ENCODE data around the gene FHIT. TPM values are rescaled to one million over a fixed set of nuclear protein-coding genes. Genes with fewer than 3 reads are reported as not detected.

FHIT gene
- total RNA-seq, 4 donors from 2014 or later: 4.4 to 10.6 (median 8.4) TPM

DNA sequence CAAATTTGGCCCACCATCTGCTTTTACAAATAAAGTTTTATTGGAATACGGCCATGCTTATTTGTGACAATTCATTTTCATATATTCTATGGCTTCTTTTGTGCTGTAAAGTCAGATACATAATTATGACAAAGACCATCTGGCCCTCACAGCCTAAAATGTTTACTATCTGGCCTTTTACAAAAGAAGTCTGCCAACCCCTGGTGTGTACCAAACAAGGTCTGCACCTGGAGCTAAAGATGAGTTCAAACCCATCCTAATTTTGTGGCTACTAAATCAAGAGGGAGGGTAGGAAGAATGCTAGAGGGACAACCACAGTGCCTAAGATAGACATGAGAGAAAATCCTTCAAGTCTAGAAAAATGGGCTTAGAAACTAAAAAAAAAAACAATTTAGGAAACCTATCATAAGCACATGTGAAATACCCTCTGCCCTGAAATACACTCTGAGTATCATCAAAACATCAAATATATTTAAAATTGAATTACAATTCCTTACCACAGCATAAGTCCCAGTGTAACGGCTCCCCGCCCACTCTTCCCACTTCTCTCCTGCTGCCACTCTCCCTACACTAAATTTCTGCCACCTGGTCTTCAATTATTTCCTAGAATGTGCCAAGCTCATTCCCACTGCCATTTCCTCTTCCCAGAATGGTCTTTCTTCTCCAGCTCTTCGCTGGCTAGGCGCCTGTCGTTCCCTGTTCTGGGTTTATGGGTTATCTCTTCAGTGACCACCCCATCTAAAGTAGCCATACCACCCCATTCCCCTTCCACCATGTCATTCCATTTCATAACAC, 1250.7 kb downstream of the FHIT start:
- TF ChIP-seq, protein P1, sequence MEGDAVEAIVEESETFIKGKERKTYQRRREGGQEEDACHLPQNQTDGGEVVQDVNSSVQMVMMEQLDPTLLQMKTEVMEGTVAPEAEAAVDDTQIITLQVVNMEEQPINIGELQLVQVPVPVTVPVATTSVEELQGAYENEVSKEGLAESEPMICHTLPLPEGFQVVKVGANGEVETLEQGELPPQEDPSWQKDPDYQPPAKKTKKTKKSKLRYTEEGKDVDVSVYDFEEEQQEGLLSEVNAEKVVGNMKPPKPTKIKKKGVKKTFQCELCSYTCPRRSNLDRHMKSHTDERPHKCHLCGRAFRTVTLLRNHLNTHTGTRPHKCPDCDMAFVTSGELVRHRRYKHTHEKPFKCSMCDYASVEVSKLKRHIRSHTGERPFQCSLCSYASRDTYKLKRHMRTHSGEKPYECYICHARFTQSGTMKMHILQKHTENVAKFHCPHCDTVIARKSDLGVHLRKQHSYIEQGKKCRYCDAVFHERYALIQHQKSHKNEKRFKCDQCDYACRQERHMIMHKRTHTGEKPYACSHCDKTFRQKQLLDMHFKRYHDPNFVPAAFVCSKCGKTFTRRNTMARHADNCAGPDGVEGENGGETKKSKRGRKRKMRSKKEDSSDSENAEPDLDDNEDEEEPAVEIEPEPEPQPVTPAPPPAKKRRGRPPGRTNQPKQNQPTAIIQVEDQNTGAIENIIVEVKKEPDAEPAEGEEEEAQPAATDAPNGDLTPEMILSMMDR (IDR thresholded peaks at IDR 0.05; ENCODE audit: low read depth): no peak

- TF ChIP-seq, protein P1 (IDR thresholded peaks at IDR 0.05; ENCODE audit: low read depth): no peak
These were observed 1253.2 kb downstream of the FHIT start for GRCh38 chr3:59998058-59998457.

DNA sequence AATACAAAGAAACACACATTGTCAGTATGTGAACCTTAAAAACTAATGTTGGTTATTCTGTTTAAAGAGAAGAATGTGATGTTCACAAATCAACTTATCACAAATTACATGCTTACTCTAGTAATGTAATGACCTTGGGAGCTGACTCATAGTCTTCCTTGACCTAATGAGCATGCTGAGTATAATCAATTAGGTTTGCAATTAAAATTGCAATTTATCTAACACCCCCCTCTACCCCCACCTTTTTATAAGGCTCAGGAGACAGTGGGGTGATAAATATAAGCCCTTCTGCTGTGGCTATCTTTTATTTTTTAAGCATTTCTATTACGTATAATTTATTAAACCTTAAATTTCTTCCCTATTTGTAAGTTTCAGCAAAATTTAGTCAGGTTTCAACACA, 1253.7 kb downstream of the FHIT start:
- TF ChIP-seq, protein P1 (IDR thresholded peaks at IDR 0.05; ENCODE audit: low read depth): no peak

DNA sequence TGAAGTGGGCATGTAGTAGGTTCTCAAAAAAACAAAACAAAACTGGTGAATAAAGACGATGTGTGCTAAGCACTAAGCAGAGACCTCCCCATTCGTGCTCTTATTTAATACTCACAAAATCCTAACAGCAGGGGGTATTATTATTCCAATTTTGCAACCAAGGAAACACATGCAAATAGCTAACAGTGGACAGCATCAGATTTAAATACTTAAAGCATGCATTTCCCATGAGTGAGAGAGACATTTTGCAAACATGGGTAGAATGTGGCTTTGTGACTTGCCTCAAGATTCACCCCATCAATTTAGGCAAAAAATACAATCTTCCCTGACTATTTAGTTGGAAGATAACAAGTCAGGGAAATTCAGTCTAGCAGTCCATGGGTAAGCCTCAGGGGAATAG, 1255.2 kb downstream of the FHIT start:
- TF ChIP-seq, protein P1 (IDR thresholded peaks at IDR 0.05; ENCODE audit: low read depth): no peak

GRCh38 chr3:59995563-59995962, 1255.7 kb downstream of the FHIT start:
- TF ChIP-seq, protein P1 (IDR thresholded peaks at IDR 0.05; ENCODE audit: low read depth): no peak

DNA sequence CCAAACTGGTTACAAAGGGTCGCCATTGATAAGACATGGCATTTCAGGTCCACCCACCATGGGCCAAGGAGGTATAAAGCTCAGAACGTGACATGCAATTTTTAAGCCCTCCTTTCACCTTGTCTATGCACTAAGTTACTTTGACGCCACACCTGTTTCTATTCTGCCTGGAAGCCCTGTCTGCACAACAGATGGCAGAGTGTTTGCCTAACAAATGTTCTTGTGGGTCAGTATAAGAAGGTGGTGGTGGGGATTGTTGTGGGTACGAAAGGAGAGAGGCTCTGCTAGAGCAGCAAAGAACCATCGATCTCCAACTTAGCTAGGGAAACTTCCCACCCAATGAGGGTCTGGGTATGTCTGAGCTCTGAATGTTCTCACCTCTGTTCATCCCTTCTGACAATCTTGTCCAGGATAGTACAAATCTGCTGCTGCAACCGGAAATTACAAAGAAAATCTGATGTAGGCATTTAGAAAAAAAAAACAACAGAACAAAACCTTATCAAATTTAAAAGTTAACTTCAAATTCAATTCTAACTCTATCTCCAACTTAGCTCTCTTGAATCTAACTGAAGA, 1256.4 kb downstream of the FHIT start:
- TF ChIP-seq, protein P1 (IDR thresholded peaks at IDR 0.05; ENCODE audit: low read depth): no peak

GRCh38 chr3:59992578-59992977, 1258.7 kb downstream of the FHIT start:
- TF ChIP-seq, protein P1 (IDR thresholded peaks at IDR 0.05; ENCODE audit: low read depth): no peak

Data from subcutaneous adipose tissue (tissue), 4 donors.